Lung (tissue), 12 donors: ENCODE results near the gene HS1BP3. TPM values are rescaled to one million over a fixed set of nuclear protein-coding genes. Genes with fewer than 3 reads are reported as not detected.
A peak's percentile ranks its signal among the peaks of the same experiment; 100 is the strongest.

Source experiments
- ATAC-seq: fragments of 200-7000 bp; cut with Tn5 transposase; one replicate; pipeline ENCODE4 v1.9.1; 2020; ENCODE audit warnings: moderate number of reproducible peaks; ENCODE audit not compliant: insufficient read depth, low FRiP score
- DNase-seq, 3 donors: peaks; one replicate each; pipeline ENCODE4 v3.0.0-alpha.2; 2013 to 2017
- H3K27ac ChIP-seq, 2 donors: one replicate each; pipeline ENCODE4 v1.5.1; 2013; ENCODE audit warnings: mild to moderate bottlenecking in 2 of 2, moderate library complexity in 2 of 2, control low read depth in 1 of 2, inconsistent platforms in 1 of 2, low read depth in 1 of 2, low read length in 1 of 2
- H3K27me3 ChIP-seq, 3 donors: one replicate each; pipeline ENCODE4 v1.5.1; 2013; ENCODE audit warnings: low read length in 2 of 3; ENCODE audit not compliant: control insufficient read depth in 3 of 3, insufficient read depth in 3 of 3
- H3K36me3 ChIP-seq, 4 donors: one replicate each; pipeline ENCODE4 v1.5.1; 2013; ENCODE audit warnings: low read length in 4 of 4, mild to moderate bottlenecking in 1 of 4, moderate library complexity in 1 of 4; ENCODE audit not compliant: control insufficient read depth in 4 of 4, insufficient read depth in 4 of 4
- H3K4me1 ChIP-seq, 5 donors: one replicate each; pipeline ENCODE4 v1.5.1; 2013; ENCODE audit warnings: low read length in 5 of 5, mild to moderate bottlenecking in 2 of 5, moderate library complexity in 1 of 5; ENCODE audit not compliant: control insufficient read depth in 5 of 5, insufficient read depth in 5 of 5
- H3K4me3 ChIP-seq: one replicate; pipeline ENCODE4 v1.5.1; 2013; ENCODE audit warnings: mild to moderate bottlenecking, control low read depth, moderate library complexity
- H3K9ac ChIP-seq, 2 donors: one replicate each; pipeline ENCODE4 v1.5.1; 2013; ENCODE audit warnings: low read length in 2 of 2, control low read depth in 1 of 2; ENCODE audit not compliant: insufficient read depth in 1 of 2
- H3K9me3 ChIP-seq, 4 donors: one replicate each; pipeline ENCODE4 v1.5.1; 2013; ENCODE audit warnings: low read length in 3 of 4, mild to moderate bottlenecking in 1 of 4, moderate library complexity in 1 of 4; ENCODE audit not compliant: control insufficient read depth in 4 of 4, insufficient read depth in 3 of 4
- CTCF ChIP-seq: IDR thresholded peaks from 2 replicates; pipeline ENCODE4 v1.5.1; 2012; ENCODE audit warnings: mild to moderate bottlenecking; ENCODE audit errors: control extremely low read depth, extremely low read depth
- WGBS, 2 donors: extraction: QIAGEN DNeasy Blood & Tissue Kit; methylation state at CpG; one replicate each; pipeline ENCODE4 v1.1.7; 2013; 5-methylcytosine and 5-hydroxymethylcytosine counted together
- polyA plus RNA-seq, 2 donors: library from polyadenylated mRNA; stranded (reverse); fragments of 200-250 nt; gene quantifications; one replicate each; pipeline ENCODE4 v1.2.1, GENCODE V29; 2013
- total RNA-seq, 2 donors: library from RNA; depleted of rRNA in 1 of 2; stranded (reverse); fragments of >200 nt in 1 of 2; gene quantifications; one replicate each; pipeline ENCODE4 v1.2.1, GENCODE V29; 2014 to 2021
- donor health status: control.
- donor health status: control.
- donor health status: Bipolar disorder and iron deficiency.
- donor health status: healthy.
- donor health status: DM: yes; HTN: yes; CAD: no.

Gene HS1BP3
- total and polyA plus RNA-seq, 4 donors = 25.4 to 41.4 (median 33.4) TPM

- Histone ChIP-seq H3K9me3 (no peaks in the 10 kb centered on the region), H3K36me3 (peaks cover 2 to 9% (median 5%) of the 10 kb centered on the region in 4 donors), H3K27ac (no peak overlapping the region), H3K4me1 (peaks cover 0 to 31% (median 2%) of the 10 kb centered on the region in 5 donors), H3K27me3 (no peaks in the 10 kb centered on the region), H3K4me3 (no peak overlapping the region), H3K9ac (no peak overlapping the region)
- 79 to 82% methylated on average over 6 of the region's 6 CpGs for WGBS, 2 donors
- DNase-seq (peak in 2 of 3 donors; percentile 46 to 55), ATAC-seq (no peak)
- no peak for TF ChIP-seq CTCF
These were observed 40.3 kb upstream of the HS1BP3 start for GRCh38 chr2:20691076-20691734.

GRCh38 chr2:20689428-20690264 lies 38.7 kb upstream of the HS1BP3 start:
- 71 to 84% methylated on average over 11 of the region's 11 CpGs for WGBS, 2 donors
- peaks cover 3 to 7% (median 6%) of the 10 kb centered on the region in 4 donors for H3K36me3 ChIP-seq
- DNase-seq (peak in 1 of 3 donors; percentile 71), ATAC-seq (no peak)
- no peaks in the 10 kb centered on the region for H3K9me3 ChIP-seq
- no peak for TF ChIP-seq CTCF
- H3K9ac ChIP-seq = no peak overlapping the region
- no peaks in the 10 kb centered on the region for H3K27me3 ChIP-seq
- no peak overlapping the region for H3K4me3 ChIP-seq
- H3K27ac ChIP-seq = peak overlapping the region in 1 of 2 donors; percentile 56
- peaks cover 0 to 26% (median 2%) of the 10 kb centered on the region in 5 donors for H3K4me1 ChIP-seq

- no peak for DNase-seq
- no peak overlapping the region for H3K4me3 ChIP-seq
- ATAC-seq = no peak
- WGBS, 2 donors = 91 to 96% methylated on average over 4 of the region's 4 CpGs
- TF ChIP-seq CTCF = no peak
- no peaks in the 10 kb centered on the region for H3K27me3 ChIP-seq
- no peaks in the 10 kb centered on the region for H3K9me3 ChIP-seq
- peaks cover 0 to 12% (median 6%) of the 10 kb centered on the region in 4 donors for H3K36me3 ChIP-seq
- H3K4me1 ChIP-seq = peaks cover 0 to 14% (median 2%) of the 10 kb centered on the region in 5 donors
- no peak overlapping the region for H3K27ac ChIP-seq
- no peak overlapping the region for H3K9ac ChIP-seq
These were observed 36.4 kb upstream of the HS1BP3 start for GRCh38 chr2:20687260-20687832.
